Suppressor macrophage (primary cell): ENCODE measurements around the gene ZNF689.
"Not testable (repeated sequence)": the region's sequence is repeated elsewhere in the genome, so short reads cannot be mapped to it uniquely, and the experiment has no call there.

Experiments
- DNase-seq, 4 experiments: peaks; one replicate each; pipeline ENCODE4 v3.0.0-alpha.2; 2020 to 2022

The ZNF689 gene

DNA sequence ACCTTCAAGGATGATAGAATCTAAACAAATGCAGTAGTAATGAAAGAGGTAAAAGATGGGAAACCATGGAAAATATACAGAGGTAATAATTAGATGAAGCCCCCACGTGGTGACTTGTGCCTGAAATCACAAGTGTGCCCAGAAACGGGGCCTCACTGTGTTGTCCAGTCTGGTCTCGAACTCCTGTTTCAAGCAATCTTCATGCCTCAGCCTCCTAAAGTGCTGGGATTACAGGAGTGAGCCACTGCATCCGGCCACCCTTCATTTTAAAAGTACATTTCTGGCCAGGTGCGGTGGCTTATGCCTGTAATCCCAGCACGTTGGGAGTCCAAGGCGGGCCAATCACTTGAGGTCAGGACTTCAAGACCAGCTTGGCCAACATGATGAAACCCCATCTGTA lies 26.4 kb upstream of the ZNF689 start:
- no peak for DNase-seq

- no peak for DNase-seq
These were observed 23.3 kb upstream of the ZNF689 start for GRCh38 chr16:30633526-30633925.

- not testable (repeated sequence) for DNase-seq
These were observed 22.3 kb upstream of the ZNF689 start for GRCh38 chr16:30632454-30632853.

DNA sequence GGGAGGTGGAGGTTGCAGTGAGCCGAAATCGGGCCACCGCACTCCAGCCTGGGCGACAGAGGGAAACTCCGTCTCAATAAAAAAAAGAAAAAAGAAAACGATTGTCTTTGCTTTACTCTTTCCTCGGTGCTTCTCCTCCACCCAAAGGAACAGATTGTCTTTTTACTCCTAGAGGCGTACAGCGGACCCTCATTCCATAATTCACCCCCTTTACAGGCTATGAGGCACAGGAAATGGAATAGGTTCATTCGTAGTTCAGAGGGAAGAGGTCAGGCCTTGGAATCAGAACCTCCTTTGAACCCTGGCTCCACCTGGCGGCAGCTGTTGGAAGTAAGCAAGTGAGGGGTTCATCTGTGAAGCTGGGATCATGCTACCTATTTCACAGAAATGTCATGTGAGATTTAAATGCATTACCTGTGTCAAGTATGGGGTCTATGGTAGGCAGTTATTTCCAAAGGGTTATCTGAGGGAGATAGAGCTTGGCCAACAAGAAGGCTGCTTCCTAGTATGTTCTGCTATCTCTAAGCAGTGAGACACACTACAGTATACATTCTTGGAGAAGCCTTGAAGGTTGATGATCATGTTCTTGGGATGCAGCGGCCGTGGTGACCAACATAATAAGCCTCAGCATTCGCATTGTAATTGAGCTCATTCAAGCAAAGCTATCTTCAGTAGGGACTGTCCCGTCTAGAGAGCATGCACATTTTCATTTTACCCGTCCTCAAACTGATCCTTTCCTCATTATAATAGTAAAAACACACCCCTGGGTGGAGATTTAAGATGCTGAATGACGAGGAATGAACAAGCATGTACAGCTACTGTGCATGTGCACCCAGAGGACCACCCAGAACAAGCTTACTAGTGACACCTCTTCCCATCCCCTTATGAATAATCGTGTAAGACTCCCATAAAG lies 18.7 kb upstream of the ZNF689 start:
- peak; percentile 85 to 92 (median 90) for DNase-seq

- no peak for DNase-seq
These were observed 16.0 kb upstream of the ZNF689 start for GRCh38 chr16:30626236-30626635.

DNA sequence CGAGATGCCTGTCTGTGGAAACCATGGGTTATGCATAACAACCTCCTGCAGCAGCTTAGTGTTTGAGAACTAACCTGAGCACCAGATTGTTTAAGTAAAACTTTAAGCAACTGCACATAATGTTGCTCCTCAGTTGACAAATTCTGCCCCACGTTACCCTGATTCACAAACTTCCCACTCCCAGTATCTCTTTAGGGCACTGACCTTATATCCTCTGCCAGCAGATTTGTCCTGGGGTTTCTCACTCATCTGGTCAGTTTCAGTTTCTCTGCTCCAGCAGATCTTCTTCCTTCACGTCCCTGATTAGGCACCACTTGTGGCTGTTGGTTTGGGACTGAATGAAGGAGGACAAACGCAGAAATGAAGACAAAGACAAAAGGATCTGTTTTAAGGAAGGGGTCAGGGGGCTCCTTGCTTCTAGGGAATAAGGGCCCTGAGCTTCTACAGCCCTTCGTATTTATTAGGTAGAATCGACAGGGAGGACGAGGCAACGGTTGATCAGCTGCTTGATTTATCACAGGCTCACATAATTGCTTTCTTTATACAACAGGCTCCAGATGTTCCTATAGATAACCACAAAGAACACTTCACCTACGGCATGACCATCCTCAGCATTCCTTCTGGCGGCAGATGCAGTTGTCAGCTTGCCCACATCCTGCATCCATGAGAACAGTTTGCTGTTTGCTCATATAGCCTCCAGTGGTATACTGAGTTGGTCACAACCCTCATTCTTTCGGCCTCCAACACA lies 13.5 kb upstream of the ZNF689 start:
- DNase-seq = peak; percentile 25 to 55 (median 52)

GRCh38 chr16:30622455-30623032 lies 12.4 kb upstream of the ZNF689 start:
- no peak for DNase-seq

DNA sequence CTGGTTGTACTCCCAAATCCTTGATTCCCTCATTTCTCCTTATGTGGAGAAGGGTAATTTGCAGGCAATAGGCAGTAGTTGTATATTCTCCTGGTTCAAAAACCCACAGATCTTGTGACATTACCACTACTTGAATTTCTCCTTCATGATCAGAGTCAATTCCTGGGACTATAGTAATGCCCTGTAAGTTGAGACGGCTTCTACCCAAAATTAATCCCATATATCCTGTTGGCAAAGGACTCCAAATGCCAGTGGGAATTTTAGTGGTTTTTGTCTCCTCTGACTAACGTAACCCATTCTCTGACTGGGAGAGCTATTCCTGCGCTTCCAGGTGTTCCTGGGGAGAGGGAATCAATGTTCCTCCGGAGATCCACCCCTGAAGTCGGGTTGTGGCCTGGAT lies 11.6 kb upstream of the ZNF689 start:
- no peak for DNase-seq

GRCh38 chr16:30620169-30620568 lies 10.0 kb upstream of the ZNF689 start:
- DNase-seq = no peak

GRCh38 chr16:30619638-30620037 lies 9.4 kb upstream of the ZNF689 start:
- DNase-seq = no peak

DNA sequence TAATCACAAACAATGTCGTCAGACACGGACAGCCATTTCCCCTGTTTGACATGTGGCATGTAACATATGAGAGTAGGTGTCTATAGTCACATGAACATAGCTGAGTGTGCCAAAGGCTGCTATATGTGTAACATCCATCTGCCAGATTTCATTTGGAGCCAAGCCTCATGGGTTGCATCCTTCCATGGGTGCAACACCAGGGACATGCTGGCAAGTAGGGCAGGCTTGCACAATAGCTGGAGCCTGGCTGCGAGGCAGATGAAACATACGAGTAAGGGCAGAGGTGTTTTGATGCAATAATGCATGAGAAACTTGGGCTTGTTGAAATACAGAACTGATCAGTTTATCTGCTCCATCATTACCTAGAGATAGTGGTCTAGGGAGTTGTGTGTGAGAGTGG lies 9.0 kb upstream of the ZNF689 start:
- peak in 2 of 4 experiments; percentile 45 to 52 for DNase-seq

- peak; percentile 82 to 90 (median 82) for DNase-seq
These were observed 5.3 kb upstream of the ZNF689 start for GRCh38 chr16:30615358-30616091.

- DNase-seq = peak in 1 of 4 experiments; percentile 11
These were observed 925 bp downstream of the ZNF689 start for GRCh38 chr16:30609002-30609925.

- DNase-seq = no peak
These were observed 4.2 kb downstream of the ZNF689 start for GRCh38 chr16:30606004-30606403.

- peak; percentile 62 to 80 (median 78) for DNase-seq
These were observed 5.0 kb downstream of the ZNF689 start for GRCh38 chr16:30605158-30605557.

GRCh38 chr16:30604316-30604947 lies 5.8 kb downstream of the ZNF689 start:
- no peak for DNase-seq

DNA sequence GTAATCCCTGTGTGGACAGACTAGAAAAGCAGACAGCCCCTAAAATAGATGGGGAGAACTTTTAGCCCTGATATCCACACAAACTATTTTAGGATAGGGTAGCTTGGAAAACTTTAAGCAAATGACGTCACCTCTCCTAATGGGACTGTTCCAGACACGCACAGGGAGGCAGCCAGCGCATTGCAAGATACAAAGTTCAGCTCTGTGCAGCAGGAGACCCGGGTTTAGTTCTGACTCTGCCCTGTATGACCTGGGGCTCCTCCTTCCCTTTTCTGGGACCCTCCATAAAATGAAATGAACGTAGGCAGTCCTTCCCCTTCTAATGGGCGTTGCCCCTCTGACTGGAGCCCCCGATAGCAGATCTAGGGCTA lies 6.3 kb downstream of the ZNF689 start:
- DNase-seq = no peak

DNA sequence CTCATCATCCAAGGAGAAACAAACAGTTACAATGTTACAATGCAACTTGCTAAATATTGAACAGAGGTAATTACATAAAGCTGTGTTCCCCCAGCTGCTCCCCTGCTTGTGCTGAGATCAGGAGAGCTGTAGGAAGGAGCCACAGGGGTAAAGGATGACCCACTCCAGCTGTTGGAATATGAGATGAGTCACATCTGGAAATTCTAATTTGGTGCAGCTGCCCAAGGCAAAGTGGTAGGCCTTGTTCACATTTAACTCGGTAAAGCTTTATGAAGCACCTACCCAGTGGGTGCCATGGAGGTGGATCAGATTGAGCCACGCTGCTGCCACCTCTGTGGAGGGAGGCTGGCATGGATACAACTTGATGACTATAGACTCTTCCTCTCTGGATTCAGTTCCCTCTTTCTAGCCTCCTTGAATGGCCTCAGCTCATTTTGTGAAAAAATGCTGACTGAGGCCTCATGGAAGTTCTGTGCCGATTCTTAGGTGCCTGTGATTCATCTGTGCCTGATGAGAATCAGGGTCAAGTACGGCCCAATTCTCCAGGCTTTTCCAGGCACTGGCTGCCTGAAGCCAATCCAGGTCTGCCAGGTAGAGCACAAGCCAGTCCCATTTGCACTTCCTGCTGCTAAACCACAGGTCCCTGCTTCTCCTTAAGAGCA lies 7.4 kb downstream of the ZNF689 start:
- peak; percentile 63 to 84 (median 76) for DNase-seq

DNA sequence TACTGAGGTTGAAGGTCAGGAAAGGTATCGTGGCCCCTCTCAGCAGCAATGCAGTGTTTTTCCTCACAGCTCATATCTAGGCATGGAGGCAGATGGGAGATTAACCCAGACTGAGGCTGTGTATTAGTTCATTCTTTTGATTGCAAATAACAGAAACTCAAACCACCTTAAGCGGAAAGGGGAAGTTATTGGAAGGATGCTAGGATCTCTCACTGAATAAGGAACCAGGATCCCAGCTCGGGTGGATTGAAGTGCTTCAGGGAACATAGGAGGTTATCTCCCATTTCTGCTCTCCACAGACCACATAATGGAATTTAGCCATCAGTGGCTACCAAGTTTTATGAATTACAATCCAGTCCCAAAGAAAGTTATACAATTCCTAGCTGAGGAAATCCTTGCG lies 8.2 kb downstream of the ZNF689 start:
- DNase-seq = peak; percentile 49 to 75 (median 65)

DNA sequence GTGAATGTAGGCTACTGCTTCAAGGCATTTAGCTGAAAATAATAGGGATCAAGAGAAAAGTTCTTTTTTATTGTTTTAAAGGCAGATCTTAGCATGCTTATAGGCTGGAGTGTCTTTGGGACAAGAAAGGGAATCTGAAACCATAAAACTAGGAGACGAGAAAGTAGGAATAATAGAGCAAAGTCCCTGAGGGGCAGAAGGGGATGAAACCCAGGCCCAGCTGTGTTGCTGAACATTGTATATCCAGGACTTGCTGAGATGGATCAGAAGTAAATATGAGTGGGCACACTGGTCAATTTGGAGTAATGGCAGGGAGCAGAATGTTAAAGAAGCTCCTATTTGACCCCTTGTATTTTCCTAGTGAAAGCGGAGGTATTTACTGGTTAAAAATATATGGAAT lies 9.3 kb downstream of the ZNF689 start:
- DNase-seq = no peak
